Endometrial microvascular endothelial cells (primary cell): ENCODE measurements around the gene AXIN2. TPM values are rescaled to one million over a fixed set of nuclear protein-coding genes. Genes with fewer than 3 reads are reported as not detected.
"Not testable (repeated sequence)": the region's sequence is repeated elsewhere in the genome, so short reads cannot be mapped to it uniquely, and the experiment has no call there.

ENCODE experiments used
- in situ Hi-C: cut with HindIII; loops from 2 replicates; pipeline ENCODE4 v1.10.0; 2017; ENCODE audit warnings: low sequenced_read_pairs, low pct_unique_long_range_greater_than_20kb; ENCODE audit errors: inconsistent ontology term
- total RNA-seq: library from RNA; depleted of rRNA; stranded (reverse); fragments of >200 nt; gene quantifications from one replicate; pipeline ENCODE4 v1.2.3, GENCODE V29; 2015; ENCODE audit errors: inconsistent ontology term

Gene AXIN2
- total RNA-seq, 1 donor from 2014 or later = 2.1 TPM

DNA sequence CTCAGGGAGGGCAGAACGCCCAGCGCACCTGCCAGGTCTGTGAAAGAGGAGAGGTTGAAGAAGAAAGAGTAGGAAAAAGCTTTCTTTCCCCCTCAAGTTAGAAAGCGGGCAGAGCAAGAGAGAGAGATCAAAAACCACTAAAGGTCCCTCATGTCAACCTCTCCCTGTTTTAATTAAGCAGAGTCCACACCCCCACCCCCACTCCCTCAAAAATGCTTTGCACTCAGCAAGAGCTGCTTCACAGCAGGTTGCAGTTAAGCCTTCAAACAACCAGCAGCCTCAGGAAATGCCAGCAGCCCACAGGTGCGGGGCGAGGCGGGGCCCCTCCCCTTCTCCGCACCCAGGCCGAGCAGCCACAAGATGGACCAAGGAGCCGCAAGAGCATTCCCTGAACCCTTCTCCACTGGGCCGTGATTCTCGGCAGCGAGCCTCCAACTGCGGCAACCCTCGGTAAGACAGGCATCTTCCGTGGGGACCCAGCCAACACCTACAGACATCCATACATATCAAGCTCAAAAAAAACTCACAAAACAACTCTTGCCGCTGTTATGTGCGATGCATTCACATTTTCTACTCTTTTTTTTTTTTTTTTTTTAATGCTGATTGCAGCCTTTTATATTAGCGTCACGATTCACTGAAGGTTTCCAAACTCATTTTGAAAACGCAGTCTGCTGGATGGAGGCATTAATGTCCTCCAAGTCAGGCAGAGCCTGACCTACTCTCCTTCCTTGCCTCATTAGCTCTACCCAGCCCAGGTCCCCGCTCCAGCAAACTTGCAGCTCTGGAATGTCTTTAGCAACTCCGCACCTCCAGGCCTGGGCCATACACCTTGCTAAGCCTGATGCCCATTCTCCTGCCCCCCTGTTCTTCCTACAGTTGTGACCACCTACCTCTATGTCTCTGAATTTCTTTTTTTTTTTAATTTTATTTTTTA, 66.1 kb downstream of the AXIN2 start:
- in situ Hi-C loops = no loop called here

DNA sequence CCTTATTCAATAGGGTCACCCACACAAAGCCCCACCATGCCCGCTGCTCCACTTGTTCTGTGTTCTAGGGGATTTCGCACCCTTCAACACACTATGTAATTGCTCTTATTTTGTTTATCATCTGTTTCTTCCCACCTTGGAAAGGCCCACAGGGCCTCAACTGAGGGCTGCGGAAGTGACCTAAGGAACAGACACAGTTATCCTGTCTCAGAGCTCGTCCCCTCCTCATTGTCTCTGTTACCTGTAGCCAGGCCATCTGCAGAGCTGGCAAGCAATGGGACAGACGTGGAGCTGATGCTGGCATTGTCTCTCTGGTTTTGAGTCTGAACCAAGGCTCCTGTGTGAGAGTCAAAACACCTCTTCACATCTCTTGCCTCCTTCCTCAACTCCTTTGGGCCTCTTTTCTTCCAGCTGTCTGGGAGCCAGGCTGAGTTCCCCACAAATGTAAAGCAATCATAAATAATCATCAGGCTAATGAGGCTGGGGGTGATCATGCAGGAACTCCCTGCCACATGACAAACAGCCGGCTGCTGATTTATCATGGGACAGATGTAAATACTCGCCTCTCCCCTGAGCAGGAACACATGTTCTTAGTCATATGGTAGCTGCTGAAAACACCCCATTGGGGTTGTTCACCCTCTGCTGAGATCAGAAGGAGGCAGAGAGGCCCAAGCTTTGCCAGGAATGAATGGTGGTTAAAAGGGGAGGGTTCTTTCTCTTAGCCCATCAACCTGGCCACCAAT, 71.9 kb downstream of the AXIN2 start:
- in situ Hi-C loops = no loop called here

DNA sequence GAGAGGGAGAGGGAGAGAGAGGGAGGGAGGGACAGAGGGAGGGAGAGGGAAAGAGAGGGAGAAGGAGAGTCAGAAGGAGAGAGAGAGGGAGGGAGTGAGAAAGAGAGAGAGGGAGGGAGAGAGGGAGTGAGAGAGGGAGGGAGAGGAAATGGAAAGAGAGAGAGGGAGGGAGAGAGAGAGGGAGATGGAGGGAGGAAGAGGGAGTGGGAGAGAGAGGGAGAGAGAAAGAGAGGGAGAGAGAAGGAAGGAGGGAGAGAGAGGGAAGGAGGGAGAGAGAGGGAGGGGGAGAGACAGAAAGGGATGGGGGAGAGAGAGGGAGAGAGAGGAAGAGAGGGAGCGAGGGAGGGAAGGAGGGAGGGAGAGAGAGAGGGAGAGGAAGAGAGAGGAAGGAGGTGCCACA, 72.8 kb downstream of the AXIN2 start:
- in situ Hi-C loops = no loop called here

DNA sequence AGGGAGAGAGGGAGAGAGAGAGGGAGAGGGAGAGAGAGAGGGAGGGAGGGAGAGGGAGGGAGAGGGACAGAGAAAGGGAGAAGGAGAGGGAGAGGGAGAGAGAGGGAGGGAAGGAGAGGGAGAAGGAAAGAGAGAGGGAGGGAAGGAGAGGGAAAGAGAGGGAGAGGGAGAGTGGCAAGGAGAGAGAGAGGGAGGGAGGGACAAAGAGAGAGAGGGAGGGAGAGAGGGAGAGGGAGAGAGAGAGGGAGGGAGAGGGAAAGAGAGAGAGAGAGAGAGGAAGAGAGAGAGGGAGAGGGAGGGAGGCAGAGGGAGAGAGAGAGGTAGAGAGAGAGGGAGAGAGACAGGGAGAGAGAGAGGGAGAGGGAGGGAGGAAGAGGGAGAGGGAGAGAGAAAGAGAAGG, 73.5 kb downstream of the AXIN2 start:
- in situ Hi-C loops = no loop called here

DNA sequence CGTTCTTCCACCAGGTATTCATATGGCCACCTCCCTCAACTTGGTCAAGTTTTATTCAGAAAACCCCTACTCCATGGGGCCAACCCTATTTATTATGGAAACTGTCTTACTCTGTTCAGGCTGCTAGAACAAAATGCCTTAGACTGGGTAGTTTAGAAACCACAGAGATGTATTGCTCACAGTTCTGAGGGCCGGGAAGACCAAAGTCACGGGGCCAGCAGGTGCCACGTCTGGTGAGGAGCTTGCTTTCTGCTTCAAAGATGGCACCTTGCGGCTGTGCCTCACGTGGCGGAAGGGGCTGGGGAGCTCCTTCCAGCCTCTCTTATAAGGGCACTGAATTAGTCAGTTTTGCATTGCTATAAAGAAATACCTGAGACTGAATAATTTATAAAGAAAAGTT, 74.3 kb downstream of the AXIN2 start:
- in situ Hi-C loops = no loop called here

DNA sequence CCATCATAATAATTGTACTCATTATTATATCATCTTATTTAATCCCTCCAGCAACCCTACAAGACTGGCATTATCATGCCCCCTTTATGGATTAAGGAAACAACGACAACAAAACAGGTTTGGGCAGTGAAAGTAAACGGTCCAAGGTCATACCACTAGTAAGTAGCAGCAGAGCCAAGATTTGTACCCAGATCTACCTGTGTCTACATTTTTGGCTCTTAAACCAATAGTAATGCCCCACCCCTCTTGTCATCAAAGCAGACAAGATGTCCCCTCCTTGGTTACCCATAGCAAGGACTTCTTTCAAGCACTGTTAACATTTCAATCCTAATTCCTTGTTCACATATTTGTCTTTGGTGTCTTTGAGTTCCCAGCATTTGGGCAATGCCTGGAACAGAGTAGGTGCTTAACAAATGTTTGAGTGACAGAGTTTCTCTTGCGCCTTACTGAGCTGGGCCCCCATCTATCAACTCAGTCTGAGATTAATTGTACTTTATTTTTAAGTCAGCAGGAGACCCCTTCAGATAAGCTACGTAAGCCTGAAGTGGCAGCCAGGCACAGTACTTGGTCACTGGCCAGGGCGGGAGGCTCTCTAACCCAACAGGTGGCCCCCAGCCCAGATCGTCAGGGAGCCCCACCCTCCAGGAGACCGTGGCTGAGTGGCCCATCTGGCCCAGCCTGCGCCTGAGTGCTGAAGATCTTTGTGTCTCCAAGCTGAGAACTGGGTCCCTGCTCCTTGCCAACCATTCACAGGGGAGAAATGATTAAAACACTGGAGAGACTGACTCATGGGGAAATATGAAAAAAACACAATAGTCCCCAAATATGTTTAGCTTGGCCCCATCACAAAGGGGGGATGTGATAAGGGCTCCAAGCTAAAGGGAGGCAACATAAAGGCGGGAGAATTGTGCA, 75.8 kb downstream of the AXIN2 start:
- in situ Hi-C loops = no loop called here

DNA sequence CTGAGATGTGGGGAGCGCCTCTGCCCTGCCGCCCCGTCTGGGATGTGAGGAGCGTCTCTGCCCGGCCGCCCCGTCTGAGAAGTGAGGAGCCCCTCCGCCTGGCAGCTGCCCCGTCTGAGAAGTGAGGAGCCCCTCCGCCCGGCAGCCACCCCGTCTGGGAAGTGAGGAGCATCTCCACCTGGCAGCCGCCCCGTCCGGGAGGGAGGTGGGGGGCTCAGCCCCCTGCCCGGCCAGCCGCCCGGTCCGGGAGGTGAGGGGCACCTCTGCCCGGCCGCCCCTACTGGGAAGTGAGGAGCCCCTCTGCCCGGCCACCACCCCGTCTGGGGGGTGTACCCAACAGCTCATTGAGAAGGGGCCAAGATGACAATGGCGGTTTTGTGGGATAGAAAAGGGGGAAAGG, 77.0 kb downstream of the AXIN2 start:
- in situ Hi-C loops = not testable (repeated sequence)

DNA sequence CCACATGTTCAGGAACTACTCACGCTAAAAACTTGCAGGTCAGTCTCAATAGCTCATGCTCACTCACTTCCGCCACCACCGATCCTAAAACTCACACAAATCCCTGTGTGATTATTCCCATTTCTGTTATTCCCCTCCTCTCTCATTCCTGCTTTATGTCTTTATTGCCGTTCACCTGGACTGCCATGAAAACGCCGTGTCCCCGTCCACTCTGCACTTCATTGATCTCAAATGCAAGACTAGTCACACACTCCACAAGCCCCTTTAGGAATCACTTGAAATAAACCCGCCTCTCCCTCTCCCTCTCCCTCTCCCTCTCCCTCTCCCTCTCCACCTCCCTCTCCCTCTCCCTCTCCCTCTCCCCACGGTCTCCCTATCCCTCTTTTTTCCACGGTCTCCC, 78.0 kb downstream of the AXIN2 start:
- in situ Hi-C loops = no loop called here

DNA sequence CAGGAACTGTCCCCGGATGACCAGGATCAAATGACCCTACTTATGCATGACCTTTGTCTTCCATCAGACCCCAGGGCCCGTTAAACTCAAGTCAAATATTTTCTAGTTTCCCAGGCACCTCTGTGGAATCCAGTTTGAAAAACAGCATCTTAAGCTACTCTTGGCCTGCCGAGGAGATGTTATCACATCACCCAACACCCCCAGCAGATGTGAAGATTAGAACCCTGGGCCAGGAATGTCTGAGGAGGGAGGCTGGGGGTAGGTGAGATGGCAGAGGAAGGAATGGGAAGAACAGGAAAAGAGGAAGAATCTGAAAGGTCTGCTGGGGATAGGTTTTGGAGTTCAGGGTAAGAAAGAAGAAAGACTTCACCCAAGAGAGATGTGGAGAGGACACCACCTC, 79.2 kb downstream of the AXIN2 start:
- in situ Hi-C loops = no loop called here

DNA sequence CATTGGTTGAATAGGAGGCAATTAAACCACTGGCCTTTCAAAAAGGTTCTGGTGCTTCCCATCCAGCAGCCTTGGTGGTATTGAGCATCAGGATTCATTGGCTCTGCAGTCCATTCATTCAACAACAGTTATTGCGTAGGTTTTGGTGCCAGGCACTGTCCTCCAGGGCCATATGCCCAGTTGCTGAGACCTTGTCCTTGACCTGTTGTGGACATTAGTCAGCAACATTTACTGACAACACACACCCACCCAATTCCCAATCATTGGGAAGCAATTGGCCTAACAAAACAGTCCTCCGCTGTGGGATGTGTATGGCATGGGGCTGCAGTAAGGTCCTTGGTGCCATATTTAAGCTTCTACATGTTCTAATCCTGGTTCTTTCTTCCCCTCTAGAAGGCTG, 82.2 kb downstream of the AXIN2 start:
- in situ Hi-C loops = no loop called here
